Neuronal stem cell (in vitro differentiated cells): Measurements from ENCODE around the gene WWP2.

ENCODE experiments used
- DNase-seq: peaks from one replicate; pipeline ENCODE4 v3.0.0-alpha.2; 2013; ENCODE audit warnings: low spot score
- H2AFZ ChIP-seq: one replicate; pipeline ENCODE4 v1.6.1; 2013; ENCODE audit warnings: mild to moderate bottlenecking, low read length, inconsistent platforms
- H2AK5ac ChIP-seq: 2 replicates; pipeline ENCODE4 v1.6.1; 2013; ENCODE audit warnings: low read depth, mild to moderate bottlenecking, inconsistent platforms, low read length, moderate library complexity, mixed read lengths
- H2BK120ac ChIP-seq: 2 replicates; pipeline ENCODE4 v1.6.1; 2013; ENCODE audit warnings: low read depth, mild to moderate bottlenecking, inconsistent platforms, low read length, moderate library complexity, mixed read lengths
- H2BK12ac ChIP-seq: one replicate; pipeline ENCODE4 v1.6.1; 2013; ENCODE audit warnings: low read length, inconsistent platforms
- H2BK15ac ChIP-seq: 2 replicates; pipeline ENCODE4 v1.6.1; 2013; ENCODE audit warnings: mild to moderate bottlenecking, low read length, inconsistent platforms, mixed read lengths
- H2BK5ac ChIP-seq: one replicate; pipeline ENCODE4 v1.6.1; 2013; ENCODE audit warnings: inconsistent platforms, mild to moderate bottlenecking, low read length, moderate library complexity
- H3K14ac ChIP-seq: one replicate; pipeline ENCODE4 v1.6.1; 2013; ENCODE audit warnings: low read length, inconsistent platforms
- H3K18ac ChIP-seq: 2 replicates; pipeline ENCODE4 v1.6.1; 2013; ENCODE audit warnings: low read length, inconsistent platforms
- H3K23ac ChIP-seq: 2 replicates; pipeline ENCODE4 v1.6.1; 2013; ENCODE audit warnings: low read depth, mild to moderate bottlenecking, mixed read lengths, low read length, inconsistent platforms; ENCODE audit not compliant: poor library complexity
- H3K27ac ChIP-seq: replicated peaks from 3 replicates; pipeline ENCODE4 v1.5.1; 2013; ENCODE audit warnings: low read length, inconsistent platforms
- H3K27me3 ChIP-seq, 3 experiments: 2 replicates each; pipeline ENCODE4 v1.6.1; 2013; ENCODE audit warnings: low read length in 3 of 3, mild to moderate bottlenecking in 2 of 3, inconsistent platforms in 1 of 3, low read depth in 1 of 3, mixed read lengths in 1 of 3, moderate library complexity in 1 of 3; ENCODE audit not compliant: control insufficient read depth in 3 of 3, insufficient read depth in 3 of 3
- H3K36me3 ChIP-seq, 2 donors: replicated peaks in 1 of 2; 2 replicates each; pipeline ENCODE4 v1.6.1; 2013; ENCODE audit warnings: low read length in 2 of 2; ENCODE audit not compliant: control insufficient read depth in 2 of 2, insufficient read depth in 2 of 2
- H3K4ac ChIP-seq: 2 replicates; pipeline ENCODE4 v1.6.1; 2013; ENCODE audit warnings: inconsistent platforms, mild to moderate bottlenecking, low read length, moderate library complexity
- H3K4me1 ChIP-seq, 2 donors: 1 replicate in 1 of 2; 2 replicates in 1 of 2; pipeline ENCODE4 v1.6.1; 2013; ENCODE audit warnings: low read length in 2 of 2, low read depth in 1 of 2; ENCODE audit not compliant: control insufficient read depth in 2 of 2, insufficient read depth in 1 of 2
- H3K4me2 ChIP-seq: one replicate; pipeline ENCODE4 v1.6.1; 2013; ENCODE audit warnings: mild to moderate bottlenecking, low read length, inconsistent platforms; ENCODE audit not compliant: insufficient read depth, poor library complexity, severe bottlenecking
- H3K4me3 ChIP-seq, 2 donors: 2 replicates each; pipeline ENCODE4 v1.5.1; 2013; ENCODE audit warnings: low read length in 2 of 2, mild to moderate bottlenecking in 2 of 2, inconsistent platforms in 1 of 2, moderate library complexity in 1 of 2
- H3K79me1 ChIP-seq: one replicate; pipeline ENCODE4 v1.6.1; 2013; ENCODE audit warnings: low read depth, mild to moderate bottlenecking, inconsistent platforms, low read length, moderate library complexity
- H3K9ac ChIP-seq: one replicate; pipeline ENCODE4 v1.6.1; 2013; ENCODE audit warnings: mild to moderate bottlenecking, low read depth, low read length, inconsistent platforms; ENCODE audit not compliant: poor library complexity
- H3K9me3 ChIP-seq, 2 donors: replicated peaks in 1 of 2; 2 replicates each; pipeline versions ENCODE3 to v1.6.1; 2013; ENCODE audit warnings: low read length in 2 of 2, mild to moderate bottlenecking in 2 of 2, inconsistent platforms in 1 of 2, low read depth in 1 of 2, mixed read lengths in 1 of 2, moderate library complexity in 1 of 2; ENCODE audit not compliant: control insufficient read depth in 2 of 2, insufficient read depth in 1 of 2
- H4K8ac ChIP-seq: one replicate; pipeline ENCODE4 v1.6.1; 2013; ENCODE audit warnings: low read depth, mild to moderate bottlenecking, inconsistent platforms, low read length, moderate library complexity
- H4K91ac ChIP-seq: one replicate; pipeline ENCODE4 v1.6.1; 2013; ENCODE audit warnings: low read length, low read depth, mild to moderate bottlenecking, inconsistent platforms; ENCODE audit not compliant: poor library complexity
- WGBS, 2 donors: extraction: QIAGEN DNeasy Blood & Tissue Kit; methylation state at CpG; one replicate each; pipeline ENCODE4 v1.1.7; 2013; ENCODE audit warnings: missing lambda C conversion rate in 2 of 2, mixed read lengths in 1 of 2; ENCODE audit not compliant: insufficient read length in 2 of 2, insufficient replicate concordance in 1 of 2; ENCODE audit errors: extremely low coverage in 2 of 2; 5-methylcytosine and 5-hydroxymethylcytosine counted together

WWP2 gene

DNA sequence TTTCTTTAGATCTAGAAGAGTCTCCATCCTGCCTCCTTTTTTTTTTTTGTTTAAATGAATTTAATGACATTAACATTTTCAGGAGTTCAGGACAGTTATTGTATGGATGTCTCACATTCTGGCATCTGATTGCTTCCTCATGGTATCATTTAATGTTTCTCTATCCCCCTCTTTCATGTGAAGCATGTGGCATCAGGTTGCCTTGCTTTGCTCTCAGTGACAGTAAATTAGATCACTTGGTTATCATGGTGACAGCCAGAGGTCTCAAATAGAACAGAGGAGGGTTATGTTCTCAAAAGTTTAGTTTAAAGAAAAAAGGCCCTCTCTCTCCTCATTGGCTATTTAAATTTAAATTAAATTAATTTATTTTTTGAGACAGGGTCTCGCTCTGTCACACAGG, 74.1 kb downstream of the WWP2 start:
- no peak overlapping the region for H3K18ac ChIP-seq
- no peak overlapping the region for H3K9ac ChIP-seq
- H2AFZ ChIP-seq: no peak overlapping the region
- H2BK12ac ChIP-seq: no peak overlapping the region
- no peak for DNase-seq
- H3K79me1 ChIP-seq: peaks cover 2% of the 10 kb centered on the region
- no peak overlapping the region for H3K14ac ChIP-seq
- no peak overlapping the region for H3K27ac ChIP-seq
- H2AK5ac ChIP-seq: no peak overlapping the region
- no peaks in the 10 kb centered on the region for H3K9me3 ChIP-seq
- WGBS, 2 donors: no CpG with 5 or more reads among the region's 1 CpG
- no peak overlapping the region for H3K4ac ChIP-seq
- no peak overlapping the region for H4K8ac ChIP-seq
- H3K27me3 ChIP-seq: no peaks in the 10 kb centered on the region
- H3K4me3 ChIP-seq: no peak overlapping the region
- no peak overlapping the region for H2BK5ac ChIP-seq
- H3K36me3 ChIP-seq: peaks cover 2 to 14% of the 10 kb centered on the region in 2 donors
- H3K4me2 ChIP-seq: no peak overlapping the region
- peaks cover 6 to 9% of the 10 kb centered on the region in 2 donors for H3K4me1 ChIP-seq
- no peak overlapping the region for H2BK120ac ChIP-seq
- H3K23ac ChIP-seq: no peak overlapping the region
- no peak overlapping the region for H2BK15ac ChIP-seq
- no peak overlapping the region for H4K91ac ChIP-seq

DNA sequence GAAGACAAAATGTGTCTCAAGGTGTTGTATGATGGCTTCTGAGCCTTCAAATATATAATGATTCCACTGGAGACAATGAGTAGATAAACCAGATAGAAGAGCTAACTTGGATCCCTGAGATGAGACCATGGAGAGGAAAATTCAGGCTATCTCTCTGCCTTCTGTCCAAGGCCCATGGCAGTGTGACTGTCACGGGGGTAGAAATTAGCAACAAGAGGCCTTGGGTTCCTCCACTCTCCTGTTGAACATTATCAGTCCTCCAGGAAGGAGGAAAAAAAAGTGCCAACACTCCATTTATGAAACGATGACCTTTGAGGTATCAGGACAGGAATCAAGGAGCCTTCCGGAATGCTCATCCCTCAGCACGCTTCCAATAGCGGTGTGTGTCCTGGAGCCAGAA, 75.2 kb downstream of the WWP2 start:
- Histone ChIP-seq H3K23ac (no peak overlapping the region), H3K36me3 (peaks cover 2 to 25% of the 10 kb centered on the region in 2 donors), H3K27me3 (no peaks in the 10 kb centered on the region), H4K91ac (no peak overlapping the region), H3K4me2 (no peak overlapping the region), H3K4me1 (peaks cover 6 to 9% of the 10 kb centered on the region in 2 donors), H3K27ac (no peak overlapping the region), H2BK15ac (no peak overlapping the region), H3K18ac (no peak overlapping the region), H2BK120ac (no peak overlapping the region), H3K4ac (no peak overlapping the region), H2AFZ (no peak overlapping the region), H2BK12ac (no peak overlapping the region), H3K79me1 (peaks cover 2% of the 10 kb centered on the region), H3K14ac (no peak overlapping the region), H3K4me3 (no peak overlapping the region), H2BK5ac (no peak overlapping the region), H3K9me3 (no peaks in the 10 kb centered on the region), H3K9ac (no peak overlapping the region), H2AK5ac (no peak overlapping the region), H4K8ac (no peak overlapping the region)
- WGBS, 2 donors: no CpG with 5 or more reads among the region's 5 CpGs
- DNase-seq: no peak

DNA sequence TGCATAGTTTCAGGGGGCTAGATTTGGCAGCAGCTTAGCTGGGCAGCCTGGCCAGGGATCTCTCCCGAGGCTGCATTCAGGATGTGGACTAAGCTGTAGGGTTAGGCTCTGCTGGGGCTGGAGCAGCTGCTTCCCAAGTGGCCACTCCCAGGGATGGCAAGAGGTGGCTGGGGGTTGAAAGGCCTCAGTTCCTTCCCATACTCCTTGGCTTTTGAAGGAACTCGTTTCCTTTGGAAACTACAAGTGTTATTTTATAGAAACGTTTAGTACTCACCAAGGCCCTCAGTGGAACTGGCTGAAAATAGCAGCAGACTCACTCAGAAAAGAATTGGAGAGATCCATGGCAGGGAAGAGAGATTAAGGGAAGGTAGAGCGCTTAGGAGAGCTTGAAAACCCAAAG, 76.4 kb downstream of the WWP2 start:
- no peak overlapping the region for H2BK15ac ChIP-seq
- no peak overlapping the region for H2BK12ac ChIP-seq
- no peak overlapping the region for H3K23ac ChIP-seq
- H3K79me1 ChIP-seq: peaks cover 2% of the 10 kb centered on the region
- WGBS, 2 donors: no CpG with 5 or more reads among the region's 4 CpGs
- H2AK5ac ChIP-seq: no peak overlapping the region
- no peak overlapping the region for H4K8ac ChIP-seq
- no peak overlapping the region for H3K4me3 ChIP-seq
- H3K14ac ChIP-seq: no peak overlapping the region
- H3K18ac ChIP-seq: no peak overlapping the region
- no peak overlapping the region for H2BK5ac ChIP-seq
- no peak overlapping the region for H2AFZ ChIP-seq
- H4K91ac ChIP-seq: no peak overlapping the region
- H3K9me3 ChIP-seq: no peaks in the 10 kb centered on the region
- DNase-seq: no peak
- no peak overlapping the region for H3K9ac ChIP-seq
- no peak overlapping the region for H3K27ac ChIP-seq
- peaks cover 2 to 28% of the 10 kb centered on the region in 2 donors for H3K36me3 ChIP-seq
- no peaks in the 10 kb centered on the region for H3K27me3 ChIP-seq
- no peak overlapping the region for H2BK120ac ChIP-seq
- peaks cover 1 to 6% of the 10 kb centered on the region in 2 donors for H3K4me1 ChIP-seq
- no peak overlapping the region for H3K4ac ChIP-seq
- no peak overlapping the region for H3K4me2 ChIP-seq

DNA sequence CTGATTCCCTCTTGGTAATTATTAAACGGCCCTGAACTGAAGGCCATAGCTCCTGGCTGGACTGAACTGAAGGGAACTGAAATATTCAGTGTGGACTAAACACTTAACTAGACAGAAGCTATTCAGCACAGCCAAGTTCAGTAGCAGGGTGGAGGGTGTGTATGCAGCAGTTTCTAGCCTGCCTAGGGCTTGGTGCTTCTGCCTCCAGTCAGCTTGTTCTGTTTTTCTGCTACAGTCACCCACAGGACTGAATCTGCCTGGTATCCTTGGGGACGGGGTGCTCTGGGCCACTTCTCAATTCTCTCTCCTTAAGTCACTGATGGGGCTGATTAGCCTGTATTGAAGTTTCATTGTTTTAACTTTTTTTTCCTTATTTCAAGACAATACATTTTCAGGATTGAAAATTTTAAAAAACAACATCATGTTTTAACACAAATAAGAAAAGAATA, 77.1 kb downstream of the WWP2 start:
- Histone ChIP-seq H3K36me3 (peaks cover 3 to 31% of the 10 kb centered on the region in 2 donors), H3K14ac (no peak overlapping the region), H3K4me1 (no peaks in the 10 kb centered on the region), H3K9ac (no peak overlapping the region), H3K23ac (no peak overlapping the region), H3K4ac (no peak overlapping the region), H3K4me2 (no peak overlapping the region), H3K27me3 (no peaks in the 10 kb centered on the region), H4K8ac (no peak overlapping the region), H2AK5ac (no peak overlapping the region), H2BK120ac (no peak overlapping the region), H3K4me3 (no peak overlapping the region), H2BK12ac (no peak overlapping the region), H2BK15ac (no peak overlapping the region), H3K27ac (no peak overlapping the region), H3K9me3 (no peaks in the 10 kb centered on the region), H2AFZ (no peak overlapping the region), H4K91ac (no peak overlapping the region), H2BK5ac (no peak overlapping the region), H3K18ac (no peak overlapping the region), H3K79me1 (no peaks in the 10 kb centered on the region)
- WGBS, 2 donors: no CpG with 5 or more reads among the region's 2 CpGs
- no peak for DNase-seq
